K562 (cell line): Measurements from ENCODE around the gene DIP2C. TPM values are rescaled to one million over a fixed set of nuclear protein-coding genes. Genes with fewer than 3 reads are reported as not detected.

Source experiments
- BMI1 ChIP-seq: fragments of 150-350 bp; IDR thresholded peaks from 2 replicates; pipeline ENCODE4 v1.6.1; 2014; ENCODE audit warnings: low read length
- CAMTA2 ChIP-seq: fragments of 250-450 bp; sonication (Bioruptor Pico); conservative IDR thresholded peaks from 2 replicates; pipeline ENCODE4 v1.5.1; 2022
- DMBX1 ChIP-seq: fragments of 250-450 bp; sonication (Bioruptor Pico); IDR thresholded peaks from 2 replicates; pipeline ENCODE4 v1.8.0; 2022; ENCODE audit warnings: inconsistent platforms, mild to moderate bottlenecking, moderate library complexity, borderline replicate concordance
- HIVEP1 ChIP-seq: fragments of 250-450 bp; sonication (Bioruptor Pico); IDR thresholded peaks from 2 replicates; pipeline ENCODE4 v1.4.0; 2020; ENCODE audit warnings: mild to moderate bottlenecking
- PML ChIP-seq: IDR thresholded peaks from 2 replicates; pipeline ENCODE4 v1.6.1; 2012; ENCODE audit warnings: low read length, inconsistent platforms
- ZBTB1 ChIP-seq: sonication (generic); formaldehyde crosslinking; IDR thresholded peaks from 2 replicates; pipeline ENCODE4 v1.8.1; 2023; ENCODE audit warnings: missing genetic modification reagents, low read depth, mild to moderate bottlenecking, borderline replicate concordance
- ZNF318 ChIP-seq, 2 experiments: fragments of 450-650 bp; IDR thresholded peaks; 2 replicates each; pipeline ENCODE4 v1.6.1; 2016; ENCODE audit warnings: mild to moderate bottlenecking in 2 of 2, borderline replicate concordance in 1 of 2, low read depth in 1 of 2, moderate library complexity in 1 of 2
- ZNF655 ChIP-seq: fragments of 250-450 bp; sonication (Bioruptor Pico); IDR thresholded peaks from 2 replicates; pipeline ENCODE4 v1.5.0; 2021
- polyA plus RNA-seq, 8 experiments: library from polyadenylated mRNA; depleted of rRNA in 4 of 8; stranded (reverse) in 5 of 8; unstranded in 3 of 8; fragments of >200 nt; fragmentation: Nextera tagmentation in 2 of 8; fragmentation: Illumina TruSeq in 1 of 8; extraction: Ambion mirVana in 2 of 8; extraction: Trizol in 1 of 8; gene quantifications; 2 replicates each; pipeline versions ENCODE4 v1.2.1 to v1.2.3, GENCODE V29; 2011 to 2014; ENCODE audit warnings: inconsistent platforms in 1 of 8, missing spikeins in 1 of 8
- total RNA-seq, 7 experiments: library from RNA; depleted of rRNA in 6 of 7; stranded (reverse); fragments of >200 nt in 6 of 7; fragmentation: Illumina TruSeq in 2 of 7; extraction: Trizol in 2 of 7; gene quantifications; 2 replicates each; pipeline versions ENCODE4 v1.2.1 to v1.2.3, GENCODE V29; 2011 to 2021; ENCODE audit warnings: low replicate concordance in 1 of 7

The DIP2C gene
- total and polyA plus RNA-seq, 9 of the 15 experiments (the other 6 are each of a cell fraction or from before 2014, with no cell fraction given): 0.01 TPM; not detected in 8

- TF ChIP-seq ZNF655 (CRISPR knock-in tag) (no peak), PML (no peak), DMBX1 (CRISPR knock-in tag) (no peak), ZNF318 (IDR thresholded peaks at IDR 0.05; ENCODE audit: borderline replicate concordance in 1 of 2, low read depth in 1 of 2) (no peak), BMI1 (no peak), HIVEP1 (no peak), CAMTA2 (CRISPR knock-in tag) (no peak), ZBTB1 (no peak)
Observed at GRCh38 chr10:568848-569247, 120.6 kb downstream of the DIP2C start (continued).
